Measurements from ENCODE around the gene ASB2. TPM values are rescaled to one million over a fixed set of nuclear protein-coding genes. Genes with fewer than 3 reads are reported as not detected.

Gene ASB2
- polyA plus RNA-seq, 1 experiment = 0.06 TPM

DNA sequence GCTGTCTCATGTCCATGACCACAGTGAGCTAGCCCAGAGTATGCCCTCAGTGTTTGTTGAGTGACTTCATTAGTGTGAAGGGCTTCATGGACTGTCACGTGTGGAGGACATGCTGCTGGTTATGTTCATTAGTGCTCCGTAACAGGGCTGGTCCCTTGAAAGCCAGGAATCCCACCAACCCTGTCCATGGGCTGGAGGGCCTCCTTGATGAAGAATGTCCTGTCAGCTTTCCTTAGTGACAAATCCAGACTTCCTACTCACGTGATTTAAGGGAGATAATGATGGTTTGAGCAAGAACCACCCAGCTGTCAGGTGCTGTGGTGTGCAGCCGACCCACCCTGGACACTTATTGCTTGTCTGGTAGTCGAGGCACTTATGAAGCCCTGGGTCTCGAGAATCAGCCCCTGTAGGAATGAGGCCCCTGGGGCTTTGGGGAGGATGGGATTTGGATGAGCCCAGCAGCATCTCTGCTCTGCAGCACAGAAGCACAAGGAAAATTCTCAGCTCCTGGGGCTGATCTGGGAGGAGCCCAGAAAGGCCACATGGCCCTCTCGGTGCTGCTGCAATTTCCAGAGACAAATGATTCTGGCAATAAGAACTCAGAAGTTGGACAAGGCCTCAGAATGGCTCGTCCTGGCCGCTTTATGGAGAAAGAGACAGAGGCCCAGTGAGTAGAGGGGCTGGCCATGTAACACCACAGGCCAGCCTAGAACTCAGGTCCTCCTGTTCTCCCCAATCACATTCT lies 86.5 kb downstream of the ASB2 start:
- CTCF ChIA-PET = interaction anchor here (0.9 to 2.1 kb wide), 2 partner anchors 16 to 235 kb away, joined by 3 to 4 read pairs; no protein-coding TSS in a partner anchor
- no peaks in the 10 kb centered on the region for H3K36me3 ChIP-seq (ENCODE audit: control insufficient read depth, insufficient read depth, low read length)
- H3K27me3 ChIP-seq (ENCODE audit: control insufficient read depth, insufficient read depth, low read length) = no peaks in the 10 kb centered on the region
- TF ChIP-seq, protein P1, sequence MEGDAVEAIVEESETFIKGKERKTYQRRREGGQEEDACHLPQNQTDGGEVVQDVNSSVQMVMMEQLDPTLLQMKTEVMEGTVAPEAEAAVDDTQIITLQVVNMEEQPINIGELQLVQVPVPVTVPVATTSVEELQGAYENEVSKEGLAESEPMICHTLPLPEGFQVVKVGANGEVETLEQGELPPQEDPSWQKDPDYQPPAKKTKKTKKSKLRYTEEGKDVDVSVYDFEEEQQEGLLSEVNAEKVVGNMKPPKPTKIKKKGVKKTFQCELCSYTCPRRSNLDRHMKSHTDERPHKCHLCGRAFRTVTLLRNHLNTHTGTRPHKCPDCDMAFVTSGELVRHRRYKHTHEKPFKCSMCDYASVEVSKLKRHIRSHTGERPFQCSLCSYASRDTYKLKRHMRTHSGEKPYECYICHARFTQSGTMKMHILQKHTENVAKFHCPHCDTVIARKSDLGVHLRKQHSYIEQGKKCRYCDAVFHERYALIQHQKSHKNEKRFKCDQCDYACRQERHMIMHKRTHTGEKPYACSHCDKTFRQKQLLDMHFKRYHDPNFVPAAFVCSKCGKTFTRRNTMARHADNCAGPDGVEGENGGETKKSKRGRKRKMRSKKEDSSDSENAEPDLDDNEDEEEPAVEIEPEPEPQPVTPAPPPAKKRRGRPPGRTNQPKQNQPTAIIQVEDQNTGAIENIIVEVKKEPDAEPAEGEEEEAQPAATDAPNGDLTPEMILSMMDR (IDR thresholded peaks at IDR 0.05; ENCODE audit: insufficient read depth, low read depth, low read length) = no peak
- no peak for DNase-seq (ENCODE audit: low read depth)
- POLR2A ChIA-PET = no interaction called here
- no peak overlapping the region for H3K4me3 ChIP-seq (ENCODE audit: low read depth, low read length)

DNA sequence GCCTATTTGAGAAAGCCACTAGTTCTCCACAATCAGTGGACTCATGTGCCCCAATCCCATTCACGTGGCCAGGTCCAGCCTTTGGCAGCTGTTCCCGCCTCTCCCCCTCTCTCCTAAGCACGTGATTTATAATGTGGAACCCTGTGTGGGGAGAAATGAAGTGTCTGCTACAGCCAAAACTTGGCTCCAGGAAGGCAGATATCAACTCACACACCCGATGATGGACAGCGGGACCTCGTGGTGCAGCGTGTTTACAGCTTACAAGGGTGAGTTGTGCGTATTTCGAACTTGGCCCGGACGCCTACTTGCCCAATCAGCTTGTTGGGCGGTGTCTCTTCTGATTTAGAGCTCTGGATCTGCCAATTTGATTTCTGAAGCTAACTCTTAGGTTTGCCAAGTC lies 87.4 kb downstream of the ASB2 start:
- TF ChIP-seq, protein P1 (IDR thresholded peaks at IDR 0.05; ENCODE audit: insufficient read depth, low read depth, low read length) = no peak
- ChIA-PET POLR2A (no interaction called here), CTCF (interaction anchor here (0.9 to 2.1 kb wide), 2 partner anchors 17 to 234 kb away, joined by 3 to 4 read pairs; no protein-coding TSS in a partner anchor)
- Histone ChIP-seq H3K36me3 (ENCODE audit: control insufficient read depth, insufficient read depth, low read length) (no peaks in the 10 kb centered on the region), H3K4me3 (ENCODE audit: low read depth, low read length) (no peak overlapping the region), H3K27me3 (ENCODE audit: control insufficient read depth, insufficient read depth, low read length) (no peaks in the 10 kb centered on the region)
- no peak for DNase-seq (ENCODE audit: low read depth)

DNA sequence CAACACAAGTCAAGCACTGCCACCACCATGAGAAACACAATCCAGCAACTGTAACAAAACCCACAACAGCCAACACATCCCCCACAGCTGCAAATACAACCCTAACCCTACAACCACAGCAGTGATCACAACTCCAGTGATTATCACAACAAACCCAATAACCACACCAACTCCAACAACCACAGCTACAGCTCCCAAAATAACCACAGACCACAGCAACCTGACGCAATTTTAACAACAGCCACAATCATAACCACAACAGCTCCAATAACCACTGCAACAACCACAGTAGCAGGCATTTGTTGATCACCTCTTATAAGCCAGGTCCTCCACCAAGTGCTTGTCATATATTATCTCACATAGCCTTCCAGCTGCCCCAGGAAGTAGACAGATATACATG lies 91.4 kb downstream of the ASB2 start:
- DNase-seq (ENCODE audit: low read depth) = no peak
- Histone ChIP-seq H3K27me3 (ENCODE audit: control insufficient read depth, insufficient read depth, low read length) (no peaks in the 10 kb centered on the region), H3K4me3 (ENCODE audit: low read depth, low read length) (no peak overlapping the region), H3K36me3 (ENCODE audit: control insufficient read depth, insufficient read depth, low read length) (no peaks in the 10 kb centered on the region)
- TF ChIP-seq, protein P1 (IDR thresholded peaks at IDR 0.05; ENCODE audit: insufficient read depth, low read depth, low read length) = no peak
- CTCF ChIA-PET = interaction anchor here (1.2 kb wide), 1 partner anchor 229 kb away, joined by 4 read pairs; no protein-coding TSS in a partner anchor
- POLR2A ChIA-PET = no interaction called here

Small RNAs within 50 kb of the gene (small RNA-seq; reads per million reads assigned to genes)
- gene MIR4506 (ENCODE audit: insufficient read length, low read depth, low replicate concordance) = not detected

Other genes starting within 250 kb of the ASB2 start
- gene PRIMA1, start 188.1 kb downstream of the ASB2 start, polyA plus RNA-seq (2011; rRNA removed) = not detected in 2 replicates
- not detected in 2 replicates for gene FAM181A, start 49.2 kb downstream of the ASB2 start, polyA plus RNA-seq (2011; rRNA removed)
- not detected in 2 replicates for gene CCDC197, start 20.7 kb upstream of the ASB2 start, polyA plus RNA-seq (2011; rRNA removed)
- 1.1 and 1.2 TPM in 2 replicates for gene OTUB2, start 49.8 kb upstream of the ASB2 start, polyA plus RNA-seq (2011; rRNA removed)
- 147 and 167 TPM in 2 replicates for gene DDX24, start 104.6 kb upstream of the ASB2 start, polyA plus RNA-seq (2011; rRNA removed)
- gene IFI27L1, start 104.7 kb upstream of the ASB2 start, polyA plus RNA-seq (2011; rRNA removed) = 16.6 and 18.6 TPM in 2 replicates
- gene IFI27, start 134.2 kb upstream of the ASB2 start, polyA plus RNA-seq (2011; rRNA removed) = 4.1 and 6.5 TPM in 2 replicates
- 122 and 201 TPM in 2 replicates for gene IFI27L2, start 153.0 kb upstream of the ASB2 start, polyA plus RNA-seq (2011; rRNA removed)
- 0.37 and 0.39 TPM in 2 replicates for gene PPP4R4, start 197.8 kb upstream of the ASB2 start, polyA plus RNA-seq (2011; rRNA removed)